GM12878 (cell line): ENCODE results near the gene HLA-DMA.

Experiments used
- TARDBP ChIP-seq: IDR thresholded peaks from 2 replicates; pipeline ENCODE4 v1.6.1; 2016; ENCODE audit warnings: borderline replicate concordance
- TF ChIP-seq, protein P1 (sequence below), 3 experiments: IDR thresholded peaks in 2 of 3; conservative IDR thresholded peaks in 1 of 3; 2 replicates each; pipeline ENCODE4 v1.5.1; 2011; ENCODE audit warnings: low read depth in 3 of 3, low read length in 3 of 3, mild to moderate bottlenecking in 3 of 3, control low read depth in 2 of 3, moderate library complexity in 2 of 3, inconsistent platforms in 1 of 3, mixed read lengths in 1 of 3; ENCODE audit not compliant: control insufficient read depth in 2 of 3, insufficient read depth in 1 of 3; ENCODE audit errors: extremely low read depth in 1 of 3

GRCh38 chr6:32950010-32950409 is 2.9 kb downstream of the HLA-DMA start:
- no peak for TF ChIP-seq TARDBP
- TF ChIP-seq, protein P1, sequence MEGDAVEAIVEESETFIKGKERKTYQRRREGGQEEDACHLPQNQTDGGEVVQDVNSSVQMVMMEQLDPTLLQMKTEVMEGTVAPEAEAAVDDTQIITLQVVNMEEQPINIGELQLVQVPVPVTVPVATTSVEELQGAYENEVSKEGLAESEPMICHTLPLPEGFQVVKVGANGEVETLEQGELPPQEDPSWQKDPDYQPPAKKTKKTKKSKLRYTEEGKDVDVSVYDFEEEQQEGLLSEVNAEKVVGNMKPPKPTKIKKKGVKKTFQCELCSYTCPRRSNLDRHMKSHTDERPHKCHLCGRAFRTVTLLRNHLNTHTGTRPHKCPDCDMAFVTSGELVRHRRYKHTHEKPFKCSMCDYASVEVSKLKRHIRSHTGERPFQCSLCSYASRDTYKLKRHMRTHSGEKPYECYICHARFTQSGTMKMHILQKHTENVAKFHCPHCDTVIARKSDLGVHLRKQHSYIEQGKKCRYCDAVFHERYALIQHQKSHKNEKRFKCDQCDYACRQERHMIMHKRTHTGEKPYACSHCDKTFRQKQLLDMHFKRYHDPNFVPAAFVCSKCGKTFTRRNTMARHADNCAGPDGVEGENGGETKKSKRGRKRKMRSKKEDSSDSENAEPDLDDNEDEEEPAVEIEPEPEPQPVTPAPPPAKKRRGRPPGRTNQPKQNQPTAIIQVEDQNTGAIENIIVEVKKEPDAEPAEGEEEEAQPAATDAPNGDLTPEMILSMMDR (IDR thresholded peaks at IDR 0.05 in 2 of 3, conservative IDR thresholded peaks at IDR 0.05 in 1 of 3; ENCODE audit: control insufficient read depth in 2 of 3, extremely low read depth in 1 of 3, insufficient read depth in 1 of 3, low read depth in 3 of 3, low read length in 3 of 3) = no peak
